ENCODE measurements around the gene HACD3.

DNA sequence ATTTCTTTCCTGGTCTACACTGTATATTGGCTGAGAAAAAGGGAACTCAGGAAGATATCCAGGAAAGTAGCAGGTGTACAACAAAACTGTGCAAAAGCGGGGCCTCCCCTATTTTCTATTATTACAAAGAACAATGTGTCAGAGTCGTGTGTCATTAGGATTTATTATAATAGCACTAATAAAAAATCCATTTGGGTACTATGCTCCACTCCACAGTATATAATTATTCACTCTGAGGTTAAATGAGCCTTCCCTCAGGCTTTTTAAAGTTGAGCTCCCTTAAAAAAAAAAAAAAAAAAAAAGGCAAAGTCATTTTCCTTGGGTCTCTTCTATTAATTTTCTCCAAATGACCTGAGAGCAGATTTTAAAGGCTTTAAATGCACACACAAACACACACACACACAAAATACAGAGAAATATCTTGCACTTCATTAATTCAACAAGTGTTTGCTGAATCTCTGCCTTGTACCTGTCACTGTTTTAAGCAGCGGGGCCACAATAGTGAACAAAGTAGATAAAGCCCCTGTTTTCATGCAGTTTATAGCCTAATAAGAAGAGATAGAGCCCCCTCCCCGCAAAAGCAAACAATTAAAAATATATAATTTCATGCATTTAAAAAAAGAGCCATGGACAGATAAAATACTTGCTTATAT is 11.5 kb upstream of the HACD3 start:
- no peak for TF ChIP-seq FOXM1 (IDR thresholded peaks at IDR 0.05; ENCODE audit: borderline replicate concordance)
- no peak for TF ChIP-seq SP1 (IDR thresholded peaks at IDR 0.05)
